Middle frontal gyrus (tissue), 1 donor: ENCODE data around the gene SDHAF3.
A peak's percentile ranks its signal among the peaks of the same experiment; 100 is the strongest.
"Not testable (repeated sequence)": the region's sequence is repeated elsewhere in the genome, so short reads cannot be mapped to it uniquely, and the experiment has no call there.

Source experiments
- DNase-seq: peaks from one replicate; pipeline ENCODE4 v3.0.0-alpha.2; 2015; ENCODE audit warnings: low spot score; ENCODE audit errors: extremely low spot score

Gene SDHAF3

GRCh38 chr7:97117372-97118188 is at the start of gene SDHAF3:
Gene SDHAF3 (plus strand): TSS chr7:97117698. CDS start chr7:97117724, 26 bp downstream.
- peak; percentile 90 for DNase-seq

GRCh38 chr7:97072025-97072424 is 45.5 kb upstream of the SDHAF3 start:
- DNase-seq: not testable (repeated sequence)

GRCh38 chr7:97075928-97076327 is 41.6 kb upstream of the SDHAF3 start:
- DNase-seq: no peak

- no peak for DNase-seq
Observed at GRCh38 chr7:97078023-97078969, 39.2 kb upstream of the SDHAF3 start.

GRCh38 chr7:97079300-97079699 is 38.2 kb upstream of the SDHAF3 start:
- DNase-seq: no peak

- DNase-seq: no peak
Observed at GRCh38 chr7:97081521-97082300, 35.8 kb upstream of the SDHAF3 start.

GRCh38 chr7:97088364-97088763 is 29.1 kb upstream of the SDHAF3 start:
- DNase-seq: no peak

- DNase-seq: no peak
Observed at GRCh38 chr7:97089771-97090170, 27.7 kb upstream of the SDHAF3 start.

- DNase-seq: no peak
Observed at GRCh38 chr7:97090761-97091353, 26.6 kb upstream of the SDHAF3 start.

- no peak for DNase-seq
Observed at GRCh38 chr7:97094284-97094930, 23.1 kb upstream of the SDHAF3 start.

GRCh38 chr7:97096037-97096436 is 21.5 kb upstream of the SDHAF3 start:
- DNase-seq: no peak

- DNase-seq: no peak
Observed at GRCh38 chr7:97096661-97097060, 20.8 kb upstream of the SDHAF3 start.

GRCh38 chr7:97104719-97105238 is 12.7 kb upstream of the SDHAF3 start:
- DNase-seq: peak; percentile 67

- no peak for DNase-seq
Observed at GRCh38 chr7:97107192-97107800, 10.2 kb upstream of the SDHAF3 start.

- no peak for DNase-seq
Observed at GRCh38 chr7:97116308-97116707, 1.2 kb upstream of the SDHAF3 start.

- DNase-seq: no peak
Observed at GRCh38 chr7:97117035-97117371, 495 bp upstream of the SDHAF3 start.

GRCh38 chr7:97118306-97118917 is 914 bp downstream of the SDHAF3 start:
- no peak for DNase-seq

- no peak for DNase-seq
Observed at GRCh38 chr7:97119747-97120146, 2.2 kb downstream of the SDHAF3 start.

- no peak for DNase-seq
Observed at GRCh38 chr7:97120713-97121457, 3.4 kb downstream of the SDHAF3 start.
